Mesenchymal stem cell (in vitro differentiated cells and primary cell): ENCODE data around the gene LPP.

Experiments
- DNase-seq: peaks from one replicate; pipeline ENCODE4 v3.0.0-alpha.2; 2013
- H2AFZ ChIP-seq: one replicate; pipeline ENCODE4 v1.6.1; 2013; ENCODE audit warnings: low read depth, mild to moderate bottlenecking, control low read depth, inconsistent platforms, low read length, moderate library complexity
- H2AK5ac ChIP-seq: 2 replicates; pipeline ENCODE4 v1.6.1; 2013; ENCODE audit warnings: low read length, moderate library complexity, mild to moderate bottlenecking, inconsistent platforms; ENCODE audit not compliant: severe bottlenecking
- H2BK120ac ChIP-seq: one replicate; pipeline ENCODE4 v1.6.1; 2013; ENCODE audit warnings: low read depth, mild to moderate bottlenecking, inconsistent platforms, low read length, moderate library complexity
- H2BK12ac ChIP-seq, 2 experiments: one replicate each; pipeline ENCODE4 v1.6.1; 2013; ENCODE audit warnings: inconsistent platforms in 2 of 2, low read length in 2 of 2, mild to moderate bottlenecking in 2 of 2, moderate library complexity in 2 of 2, control low read depth in 1 of 2
- H2BK15ac ChIP-seq: one replicate; pipeline ENCODE4 v1.6.1; 2013; ENCODE audit warnings: mild to moderate bottlenecking, low read depth, inconsistent platforms; ENCODE audit not compliant: poor library complexity, severe bottlenecking
- H2BK5ac ChIP-seq: 2 replicates; pipeline ENCODE4 v1.6.1; 2013; ENCODE audit warnings: low read depth, mild to moderate bottlenecking, low read length, control low read depth, inconsistent platforms; ENCODE audit not compliant: poor library complexity, severe bottlenecking
- H3K14ac ChIP-seq, 2 experiments: one replicate each; pipeline ENCODE4 v1.6.1; 2013; ENCODE audit warnings: inconsistent platforms in 2 of 2, low read length in 2 of 2, control low read depth in 1 of 2, mild to moderate bottlenecking in 1 of 2, moderate library complexity in 1 of 2
- H3K18ac ChIP-seq, 2 experiments: one replicate each; pipeline ENCODE4 v1.6.1; 2013; ENCODE audit warnings: inconsistent platforms in 2 of 2, low read length in 2 of 2, control low read depth in 1 of 2, low read depth in 1 of 2, mild to moderate bottlenecking in 1 of 2
- H3K23ac ChIP-seq, 2 experiments: one replicate each; pipeline ENCODE4 v1.6.1; 2013; ENCODE audit warnings: inconsistent platforms in 2 of 2, low read length in 2 of 2, mild to moderate bottlenecking in 2 of 2, moderate library complexity in 2 of 2, control low read depth in 1 of 2
- H3K27ac ChIP-seq: 2 replicates; pipeline ENCODE4 v1.5.1; 2013; ENCODE audit warnings: mild to moderate bottlenecking, moderate library complexity, low read length, control low read depth, inconsistent platforms; ENCODE audit not compliant: poor library complexity, severe bottlenecking
- H3K27me3 ChIP-seq, 2 experiments: 2 replicates each; pipeline versions ENCODE4 v1.6.1 to v1.7.0; 2013; ENCODE audit warnings: low read length in 2 of 2, mild to moderate bottlenecking in 2 of 2, moderate library complexity in 2 of 2, control low read depth in 1 of 2, inconsistent platforms in 1 of 2; ENCODE audit not compliant: control insufficient read depth in 1 of 2, insufficient read depth in 1 of 2
- H3K36me3 ChIP-seq, 2 experiments: 2 replicates each; pipeline versions ENCODE4 v1.6.1 to v1.7.0; 2013; ENCODE audit warnings: low read length in 2 of 2, control low read depth in 1 of 2, inconsistent platforms in 1 of 2, low read depth in 1 of 2, mild to moderate bottlenecking in 1 of 2; ENCODE audit not compliant: insufficient read depth in 2 of 2, control insufficient read depth in 1 of 2
- H3K4ac ChIP-seq, 2 experiments: one replicate each; pipeline ENCODE4 v1.6.1; 2013; ENCODE audit warnings: inconsistent platforms in 2 of 2, low read length in 2 of 2, mild to moderate bottlenecking in 2 of 2, moderate library complexity in 2 of 2, control low read depth in 1 of 2, low read depth in 1 of 2
- H3K4me1 ChIP-seq: 2 replicates; pipeline ENCODE4 v1.6.1; 2013; ENCODE audit warnings: low read depth, low read length, control low read depth; ENCODE audit not compliant: control insufficient read depth, insufficient read depth
- H3K4me2 ChIP-seq: 2 replicates; pipeline ENCODE4 v1.6.1; 2013; ENCODE audit warnings: low read length, mild to moderate bottlenecking, inconsistent platforms; ENCODE audit not compliant: poor library complexity, severe bottlenecking
- H3K4me3 ChIP-seq, 2 experiments: 2 replicates each; pipeline versions ENCODE4 v1.5.1 to v1.7.0; 2013; ENCODE audit warnings: low read length in 2 of 2, mild to moderate bottlenecking in 2 of 2, control low read depth in 1 of 2, low read depth in 1 of 2; ENCODE audit not compliant: insufficient read depth in 1 of 2
- H3K79me1 ChIP-seq: replicated peaks from 2 replicates; pipeline ENCODE4 v1.6.1; 2013; ENCODE audit warnings: mild to moderate bottlenecking, control low read depth, low read length, inconsistent platforms; ENCODE audit not compliant: poor library complexity, severe bottlenecking
- H3K9ac ChIP-seq: 2 replicates; pipeline ENCODE4 v1.7.0; 2013; ENCODE audit warnings: mild to moderate bottlenecking, low read length, moderate library complexity
- H3K9me3 ChIP-seq: 2 replicates; pipeline ENCODE4 v1.7.0; 2013; ENCODE audit warnings: mild to moderate bottlenecking, low read length; ENCODE audit not compliant: control insufficient read depth
- H4K8ac ChIP-seq: one replicate; pipeline ENCODE4 v1.6.1; 2013; ENCODE audit warnings: inconsistent platforms, mild to moderate bottlenecking, low read length, moderate library complexity
- H4K91ac ChIP-seq: one replicate; pipeline ENCODE4 v1.6.1; 2013; ENCODE audit warnings: mild to moderate bottlenecking, low read length, inconsistent platforms
- WGBS: methylation state at CpG from one replicate; pipeline ENCODE4 v1.1.7; 2013; ENCODE audit warnings: mixed read lengths; 5-methylcytosine and 5-hydroxymethylcytosine counted together

Gene LPP

GRCh38 chr3:188578576-188579363 is 424.8 kb downstream of the LPP start:
- H3K9me3 ChIP-seq: no peaks in the 10 kb centered on the region
- H2BK15ac ChIP-seq: no peak overlapping the region
- peaks cover 4% of the 10 kb centered on the region for H3K4me1 ChIP-seq
- WGBS: 34% methylated on average over 5 of the region's 6 CpGs
- no peak overlapping the region for H2AFZ ChIP-seq
- DNase-seq: peak; percentile 57
- peak overlapping the region in 1 of 2 experiments; percentile 63 for H2BK12ac ChIP-seq
- no peak overlapping the region for H2AK5ac ChIP-seq
- H2BK120ac ChIP-seq: no peak overlapping the region
- no peaks in the 10 kb centered on the region for H3K36me3 ChIP-seq
- H2BK5ac ChIP-seq: no peak overlapping the region
- peak overlapping the region; percentile 83 for H3K9ac ChIP-seq
- no peaks in the 10 kb centered on the region for H3K27me3 ChIP-seq
- H3K18ac ChIP-seq: peak overlapping the region in 1 of 2 experiments; percentile 91
- H3K4me3 ChIP-seq: peak overlapping the region in 1 of 2 experiments; percentile 49
- no peak overlapping the region for H4K91ac ChIP-seq
- H3K4me2 ChIP-seq: no peak overlapping the region
- H3K79me1 ChIP-seq: peaks cover 29% of the 10 kb centered on the region
- peak overlapping the region in 1 of 2 experiments; percentile 59 for H3K23ac ChIP-seq
- no peak overlapping the region for H3K4ac ChIP-seq
- H3K27ac ChIP-seq: no peak overlapping the region
- no peak overlapping the region for H4K8ac ChIP-seq
- H3K14ac ChIP-seq: no peak overlapping the region

- Histone ChIP-seq H3K4me3 (no peak overlapping the region), H4K8ac (no peak overlapping the region), H3K9me3 (no peaks in the 10 kb centered on the region), H3K9ac (no peak overlapping the region), H2AK5ac (no peak overlapping the region), H3K27ac (no peak overlapping the region), H3K14ac (no peak overlapping the region), H2BK15ac (no peak overlapping the region), H2BK120ac (no peak overlapping the region), H3K4ac (no peak overlapping the region), H2BK12ac (no peak overlapping the region), H3K4me2 (no peak overlapping the region), H3K23ac (no peak overlapping the region), H3K18ac (no peak overlapping the region), H4K91ac (no peak overlapping the region), H2AFZ (no peak overlapping the region), H3K27me3 (no peaks in the 10 kb centered on the region), H2BK5ac (no peak overlapping the region), H3K4me1 (peaks cover 4% of the 10 kb centered on the region), H3K79me1 (peaks cover 22% of the 10 kb centered on the region), H3K36me3 (no peaks in the 10 kb centered on the region)
- no CpG with 5 or more reads among the region's 1 CpG for WGBS
- no peak for DNase-seq
Observed at GRCh38 chr3:188580223-188580622, 426.3 kb downstream of the LPP start.

DNA sequence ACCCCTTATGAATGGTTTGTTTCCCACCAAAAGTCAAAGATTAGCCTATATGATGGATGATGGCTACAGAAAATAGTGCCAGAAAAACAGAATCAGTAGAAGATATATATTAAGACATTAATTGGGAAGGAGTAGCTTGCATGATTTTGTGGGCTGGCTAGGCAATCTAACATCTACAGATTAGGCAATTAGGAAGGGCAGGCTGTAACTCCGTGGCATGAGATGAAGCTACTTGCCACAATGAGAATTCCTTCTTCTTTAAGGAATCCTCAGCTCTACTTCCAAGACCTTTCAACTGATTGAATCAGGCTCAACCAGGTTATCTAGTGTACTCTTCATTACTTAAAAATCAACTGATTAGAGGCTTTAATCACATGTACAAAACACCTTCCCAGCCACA is 426.7 kb downstream of the LPP start:
- no peaks in the 10 kb centered on the region for H3K36me3 ChIP-seq
- H2BK15ac ChIP-seq: no peak overlapping the region
- no peak overlapping the region for H3K23ac ChIP-seq
- H3K4me2 ChIP-seq: no peak overlapping the region
- 92% methylated on average over 1 of the region's 1 CpG for WGBS
- H3K14ac ChIP-seq: no peak overlapping the region
- peaks cover 18% of the 10 kb centered on the region for H3K79me1 ChIP-seq
- H2BK5ac ChIP-seq: no peak overlapping the region
- H3K27ac ChIP-seq: no peak overlapping the region
- H4K91ac ChIP-seq: no peak overlapping the region
- H3K4ac ChIP-seq: no peak overlapping the region
- H3K27me3 ChIP-seq: no peaks in the 10 kb centered on the region
- no peak overlapping the region for H3K9ac ChIP-seq
- H2BK12ac ChIP-seq: no peak overlapping the region
- H3K4me3 ChIP-seq: no peak overlapping the region
- no peak overlapping the region for H4K8ac ChIP-seq
- H3K4me1 ChIP-seq: peaks cover 4% of the 10 kb centered on the region
- no peak for DNase-seq
- no peak overlapping the region for H3K18ac ChIP-seq
- H2BK120ac ChIP-seq: no peak overlapping the region
- no peak overlapping the region for H2AK5ac ChIP-seq
- no peaks in the 10 kb centered on the region for H3K9me3 ChIP-seq
- H2AFZ ChIP-seq: no peak overlapping the region

DNA sequence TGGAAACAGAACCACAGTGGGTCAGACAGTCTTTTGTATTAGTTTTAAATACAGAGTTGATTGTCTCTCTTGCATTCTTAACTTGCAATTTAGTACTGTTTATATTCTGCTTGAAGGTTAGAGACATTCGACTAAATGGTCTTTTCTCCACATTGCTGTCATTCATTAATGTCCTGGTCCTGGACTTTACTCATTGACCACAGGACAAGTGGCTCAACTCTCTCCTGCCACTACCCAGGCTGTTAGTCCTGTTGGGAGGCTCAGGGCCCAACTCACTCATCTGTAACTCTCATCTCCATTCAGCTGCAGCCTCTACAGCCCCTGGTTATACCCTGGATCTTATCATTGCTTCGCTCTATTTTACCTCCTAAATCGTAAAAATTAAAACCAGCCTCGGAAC is 427.4 kb downstream of the LPP start:
- H3K4me2 ChIP-seq: no peak overlapping the region
- H4K91ac ChIP-seq: no peak overlapping the region
- H3K27ac ChIP-seq: no peak overlapping the region
- H4K8ac ChIP-seq: no peak overlapping the region
- no peak overlapping the region for H2AK5ac ChIP-seq
- no peak overlapping the region for H2BK15ac ChIP-seq
- no peak overlapping the region for H3K4me3 ChIP-seq
- H3K36me3 ChIP-seq: no peaks in the 10 kb centered on the region
- no peak for DNase-seq
- no peak overlapping the region for H3K18ac ChIP-seq
- H3K9me3 ChIP-seq: no peaks in the 10 kb centered on the region
- no peak overlapping the region for H2BK12ac ChIP-seq
- no peak overlapping the region for H3K23ac ChIP-seq
- no peak overlapping the region for H3K9ac ChIP-seq
- 98% methylated on average over 4 of the region's 4 CpGs for WGBS
- no peaks in the 10 kb centered on the region for H3K27me3 ChIP-seq
- H2BK5ac ChIP-seq: no peak overlapping the region
- H3K4me1 ChIP-seq: peaks cover 4% of the 10 kb centered on the region
- H2BK120ac ChIP-seq: no peak overlapping the region
- no peak overlapping the region for H2AFZ ChIP-seq
- H3K14ac ChIP-seq: no peak overlapping the region
- H3K4ac ChIP-seq: no peak overlapping the region
- H3K79me1 ChIP-seq: peaks cover 12% of the 10 kb centered on the region
